Gastrocnemius medialis (tissue), 4 donors: ENCODE measurements around the gene CCDC142. TPM values are rescaled to one million over a fixed set of nuclear protein-coding genes. Genes with fewer than 3 reads are reported as not detected.
A peak's percentile ranks its signal among the peaks of the same experiment; 100 is the strongest.

Experiments
- ATAC-seq, 2 donors: fragments of 150-250 bp; one replicate each; pipeline ENCODE4 v1.9.1; 2016
- DNase-seq, 2 donors: peaks; one replicate each; pipeline ENCODE4 v3.0.0-alpha.2; 2019
- H3K27ac ChIP-seq, 4 donors: fragments of 200-600 bp; sonication (generic); 1 replicate in 1 of 4; 2 replicates in 3 of 4; pipeline ENCODE4 v1.5.1; 2016 to 2018; ENCODE audit warnings: mild to moderate bottlenecking in 2 of 4, moderate library complexity in 1 of 4
- H3K27me3 ChIP-seq, 3 donors: fragments of 200-600 bp; sonication (generic) in 2 of 3; 1 replicate in 1 of 3; 2 replicates in 2 of 3; pipeline versions ENCODE4 v1.5.1 to v1.6.0; 2016 to 2019; ENCODE audit warnings: mild to moderate bottlenecking in 1 of 3, moderate library complexity in 1 of 3
- H3K36me3 ChIP-seq, 2 donors: fragments of 200-600 bp; sonication (generic) in 1 of 2; one replicate each; pipeline ENCODE4 v1.5.1; 2017 to 2018
- H3K4me1 ChIP-seq, 2 donors: fragments of 200-600 bp; sonication (generic) in 1 of 2; one replicate each; pipeline ENCODE4 v1.5.1; 2016 to 2017; ENCODE audit warnings: mild to moderate bottlenecking in 2 of 2
- H3K4me3 ChIP-seq, 4 donors: fragments of 200-600 bp; sonication (generic) in 3 of 4; 1 replicate in 1 of 4; 2 replicates in 3 of 4; pipeline ENCODE4 v1.5.1; 2016 to 2019; ENCODE audit warnings: mild to moderate bottlenecking in 2 of 4
- H3K9me3 ChIP-seq, 3 donors: fragments of 200-600 bp; sonication (generic) in 2 of 3; 1 replicate in 1 of 3; 2 replicates in 2 of 3; pipeline ENCODE4 v1.5.1; 2016 to 2019
- CTCF ChIP-seq, 5 experiments: fragments of 450-650 bp in 3 of 5; fragments of 200-600 bp in 2 of 5; sonication (generic) in 2 of 5; IDR thresholded peaks in 4 of 5; conservative IDR thresholded peaks in 1 of 5; 1 replicate in 4 of 5; 2 replicates in 1 of 5; pipeline ENCODE4 v1.5.1; 2016 to 2019; ENCODE audit warnings: antibody characterized with exemption in 5 of 5, mild to moderate bottlenecking in 3 of 5, moderate library complexity in 3 of 5
- POLR2A ChIP-seq, 2 donors: fragments of 450-650 bp; IDR thresholded peaks; one replicate each; pipeline ENCODE4 v1.6.1; 2017; ENCODE audit warnings: antibody characterized with exemption in 2 of 2, mild to moderate bottlenecking in 2 of 2, moderate library complexity in 2 of 2
- in situ Hi-C, 4 donors: fragments of 200-750 bp; cut with MboI; loops; one replicate each; pipeline versions ENCODE4 v1.15.0 to v1.8.0; 2017; ENCODE audit warnings: low sequenced_read_pairs in 4 of 4
- intact Hi-C: fragments of 100-400 bp; cut with DNase I; formaldehyde crosslinking; loops from one replicate; pipeline ENCODE4 v1.15.1; 2023; ENCODE audit warnings: low total_unique reads
- total RNA-seq, 4 donors: library from RNA; depleted of rRNA; stranded (reverse); fragments of >200 nt; gene quantifications; one replicate each; pipeline versions ENCODE4 v1.1.0 to v1.2.3, GENCODE V29; 2016

Gene CCDC142
- total RNA-seq, 4 donors from 2014 or later = 5.5 to 7.3 (median 6.0) TPM

- intact Hi-C loops (loop anchor here (1.0 to 10.0 kb wide), 5 partner anchors 22 to 792 kb away; partner anchors contain the start of genes CCDC142, HK2, INO80B and PCGF1), in situ Hi-C loops (loop anchor here in 2 of 4 donors (5.0 to 25.0 kb wide), 2 partner anchors 47 to 1292 kb away; partner anchors contain the start of genes CCDC142 (in 1 of the 2), CCT7 (in 1 of the 2), PRADC1 (in 1 of the 2) and TTC31 (in 1 of the 2))
- H3K4me3 ChIP-seq = peak within 1 kb of the TSS; percentile 80 to 100 (median 93)
Observed at GRCh38 chr2:74529357-74530238, 46.8 kb upstream of the CCDC142 start, which contains the start of the genes AUP1 and HTRA2. TSS of gene AUP1 (minus strand) at chr2:74529706. CDS start at chr2:74529629, 77 bp downstream. TSS of gene HTRA2 (plus strand) at chr2:74529933. CDS start at chr2:74530007, 74 bp downstream.

GRCh38 chr2:74528600-74529356, 46.0 kb upstream of the CCDC142 start:
- peak overlapping the region; percentile 80 to 100 (median 93) for H3K4me3 ChIP-seq
- DNase-seq (peak in 1 of 2 donors; percentile 40), ATAC-seq (peak; percentile 39 to 47)
- no peaks in the 10 kb centered on the region for H3K27me3 ChIP-seq
- peaks cover 0 to 48% of the 10 kb centered on the region in 2 donors for H3K36me3 ChIP-seq
- TF ChIP-seq POLR2A (IDR thresholded peaks at IDR 0.05) (no peak), CTCF (IDR thresholded peaks at IDR 0.05 in 4 of 5, conservative IDR thresholded peaks at IDR 0.05 in 1 of 5) (no peak)
- intact Hi-C loops = loop anchor here (1.0 to 10.0 kb wide), 5 partner anchors 21 to 791 kb away; partner anchors contain the start of genes CCDC142, HK2, INO80B and PCGF1
- H3K9me3 ChIP-seq = no peaks in the 10 kb centered on the region
- H3K27ac ChIP-seq = peak overlapping the region; percentile 84 to 94 (median 89)
- peaks cover 19 to 28% of the 10 kb centered on the region in 2 donors for H3K4me1 ChIP-seq
- in situ Hi-C loops = loop anchor here in 1 of 4 donors (25.0 kb wide), 1 partner anchor 1291 kb away; the partner anchor contains the start of genes CCT7 and PRADC1

More at GRCh38 chr2:74529357-74530238, 46.8 kb upstream of the CCDC142 start, which contains the start of the genes AUP1 and HTRA2:
- DNase-seq = peak; percentile 98
- H3K9me3 ChIP-seq = no peaks in the 10 kb centered on the region
- peak within 1 kb of the TSS; percentile 84 to 94 (median 89) for H3K27ac ChIP-seq
- peak; percentile 91 to 94 for ATAC-seq
- no peak for TF ChIP-seq CTCF (IDR thresholded peaks at IDR 0.05 in 4 of 5, conservative IDR thresholded peaks at IDR 0.05 in 1 of 5)
- peak; percentile 70 to 89 for TF ChIP-seq POLR2A (IDR thresholded peaks at IDR 0.05)
- H3K27me3 ChIP-seq = no peaks in the 10 kb centered on the region
- peaks cover 0 to 48% of the 10 kb centered on the region in 2 donors for H3K36me3 ChIP-seq
- peaks cover 19 to 28% of the 10 kb centered on the region in 2 donors for H3K4me1 ChIP-seq

- Histone ChIP-seq H3K9me3 (no peaks in the 10 kb centered on the region), H3K4me3 (peak overlapping the region in 1 of 4 donors; percentile 7), H3K27me3 (no peaks in the 10 kb centered on the region), H3K27ac (no peak overlapping the region), H3K4me1 (peaks cover 19 to 28% of the 10 kb centered on the region in 2 donors), H3K36me3 (peaks cover 0 to 43% of the 10 kb centered on the region in 2 donors)
- DNase-seq (no peak), ATAC-seq (no peak)
- TF ChIP-seq CTCF (IDR thresholded peaks at IDR 0.05 in 4 of 5, conservative IDR thresholded peaks at IDR 0.05 in 1 of 5) = no peak
- TF ChIP-seq POLR2A (IDR thresholded peaks at IDR 0.05) = no peak
- intact Hi-C loops (loop anchor here (10.0 kb wide), 1 partner anchor 307 kb away; the partner anchor contains the start of gene HK2), in situ Hi-C loops (loop anchor here in 1 of 4 donors (25.0 kb wide), 1 partner anchor 1290 kb away; the partner anchor contains the start of genes CCT7 and PRADC1)
Observed at GRCh38 chr2:74527741-74528140, 44.9 kb upstream of the CCDC142 start.

- in situ Hi-C loops = loop anchor here in 1 of 4 donors (25.0 kb wide), 1 partner anchor 1289 kb away; the partner anchor contains the start of genes CCT7 and PRADC1
- TF ChIP-seq CTCF (IDR thresholded peaks at IDR 0.05 in 4 of 5, conservative IDR thresholded peaks at IDR 0.05 in 1 of 5) = no peak
- TF ChIP-seq POLR2A (IDR thresholded peaks at IDR 0.05) = no peak
- no peaks in the 10 kb centered on the region for H3K27me3 ChIP-seq
- DNase-seq = no peak
- no peaks in the 10 kb centered on the region for H3K9me3 ChIP-seq
- no peak for ATAC-seq
- H3K27ac ChIP-seq = no peak overlapping the region
- intact Hi-C loops = loop anchor here (10.0 kb wide), 1 partner anchor 308 kb away; the partner anchor contains the start of gene HK2
- no peak overlapping the region for H3K4me3 ChIP-seq
- H3K36me3 ChIP-seq = peaks cover 0 to 33% of the 10 kb centered on the region in 2 donors
- H3K4me1 ChIP-seq = peaks cover 19 to 28% of the 10 kb centered on the region in 2 donors
Observed at GRCh38 chr2:74526649-74527230, 43.9 kb upstream of the CCDC142 start.
